OCI-LY1 (cell line): ENCODE results near the gene HDAC9.

Source experiments
- H2AFZ ChIP-seq: fragments of 200-600 bp; sonication (generic), shearing (Covaris generic); 2 replicates; pipeline ENCODE4 v1.6.0; 2014; ENCODE audit warnings: antibody characterized with exemption, mild to moderate bottlenecking, low read length
- H3F3A ChIP-seq: fragments of 200-600 bp; sonication (generic), shearing (Covaris generic); 2 replicates; pipeline ENCODE4 v1.6.0; 2014; ENCODE audit warnings: mild to moderate bottlenecking, antibody characterized with exemption, low read length, moderate library complexity; ENCODE audit not compliant: insufficient read depth
- H3K27ac ChIP-seq: fragments of 200-600 bp; sonication (generic); 2 replicates; pipeline ENCODE4 v1.5.1; 2014; ENCODE audit warnings: low read length, mixed run types, mild to moderate bottlenecking, low read depth; ENCODE audit not compliant: poor library complexity, severe bottlenecking
- H3K27me3 ChIP-seq: fragments of 200-600 bp; sonication (generic); 2 replicates; pipeline ENCODE4 v1.6.0; 2014; ENCODE audit warnings: antibody characterized with exemption, mild to moderate bottlenecking, low read length, moderate library complexity; ENCODE audit not compliant: insufficient read depth
- H3K36me3 ChIP-seq: fragments of 200-600 bp; sonication (generic); 2 replicates; pipeline ENCODE4 v1.6.1; 2014; ENCODE audit warnings: mild to moderate bottlenecking, antibody characterized with exemption, low read length, moderate library complexity, mixed read lengths; ENCODE audit not compliant: insufficient read depth
- H3K4me1 ChIP-seq: fragments of 200-600 bp; sonication (generic); 2 replicates; pipeline ENCODE4 v1.5.1; 2014; ENCODE audit warnings: mild to moderate bottlenecking, low read length, moderate library complexity; ENCODE audit not compliant: insufficient read depth, severe bottlenecking
- H3K4me2 ChIP-seq: fragments of 200-600 bp; sonication (generic), shearing (Covaris generic); 2 replicates; pipeline ENCODE4 v1.6.1; 2014; ENCODE audit warnings: low read length
- H3K4me3 ChIP-seq: fragments of 200-600 bp; sonication (generic); 2 replicates; pipeline ENCODE4 v1.5.1; 2014; ENCODE audit warnings: low read length, low read depth, mild to moderate bottlenecking, mixed read lengths; ENCODE audit not compliant: poor library complexity, severe bottlenecking
- H3K79me2 ChIP-seq: fragments of 200-600 bp; shearing (Covaris generic); 2 replicates; pipeline ENCODE4 v1.6.1; 2016; ENCODE audit warnings: mixed run types, low read length, mixed read lengths; ENCODE audit not compliant: insufficient read depth
- H3K9ac ChIP-seq: fragments of 200-600 bp; sonication (generic), shearing (Covaris generic); 2 replicates; pipeline ENCODE4 v1.6.1; 2014; ENCODE audit warnings: mild to moderate bottlenecking, low read length, mixed read lengths
- H3K9me2 ChIP-seq: fragments of 200-600 bp; sonication (generic), shearing (Covaris generic); 2 replicates; pipeline ENCODE4 v1.6.1; 2014; ENCODE audit warnings: low read depth, mild to moderate bottlenecking, low read length, mixed read lengths
- H3K9me3 ChIP-seq: fragments of 200-600 bp; shearing (Covaris generic); 2 replicates; pipeline ENCODE4 v1.6.1; 2014; ENCODE audit warnings: low read length, mixed read lengths
- H4K20me1 ChIP-seq: fragments of 200-600 bp; sonication (generic), shearing (Covaris generic); 2 replicates; pipeline ENCODE4 v1.6.0; 2016; ENCODE audit warnings: mild to moderate bottlenecking, low read length; ENCODE audit not compliant: insufficient read depth
- EZH2 ChIP-seq: fragments of 200-600 bp; sonication (generic), shearing (Covaris generic); IDR thresholded peaks from 2 replicates; pipeline ENCODE4 v1.8.0; 2017; ENCODE audit warnings: borderline replicate concordance, mixed run types, mild to moderate bottlenecking, antibody characterized with exemption, low read length, moderate library complexity, mixed read lengths
- TF ChIP-seq, protein P1 (sequence below): fragments of 200-600 bp; sonication (generic), shearing (Covaris generic); IDR thresholded peaks from 2 replicates; pipeline ENCODE4 v1.5.1; 2017; ENCODE audit warnings: mild to moderate bottlenecking, antibody characterized with exemption, low read length, moderate library complexity, mixed read lengths

Gene HDAC9

DNA sequence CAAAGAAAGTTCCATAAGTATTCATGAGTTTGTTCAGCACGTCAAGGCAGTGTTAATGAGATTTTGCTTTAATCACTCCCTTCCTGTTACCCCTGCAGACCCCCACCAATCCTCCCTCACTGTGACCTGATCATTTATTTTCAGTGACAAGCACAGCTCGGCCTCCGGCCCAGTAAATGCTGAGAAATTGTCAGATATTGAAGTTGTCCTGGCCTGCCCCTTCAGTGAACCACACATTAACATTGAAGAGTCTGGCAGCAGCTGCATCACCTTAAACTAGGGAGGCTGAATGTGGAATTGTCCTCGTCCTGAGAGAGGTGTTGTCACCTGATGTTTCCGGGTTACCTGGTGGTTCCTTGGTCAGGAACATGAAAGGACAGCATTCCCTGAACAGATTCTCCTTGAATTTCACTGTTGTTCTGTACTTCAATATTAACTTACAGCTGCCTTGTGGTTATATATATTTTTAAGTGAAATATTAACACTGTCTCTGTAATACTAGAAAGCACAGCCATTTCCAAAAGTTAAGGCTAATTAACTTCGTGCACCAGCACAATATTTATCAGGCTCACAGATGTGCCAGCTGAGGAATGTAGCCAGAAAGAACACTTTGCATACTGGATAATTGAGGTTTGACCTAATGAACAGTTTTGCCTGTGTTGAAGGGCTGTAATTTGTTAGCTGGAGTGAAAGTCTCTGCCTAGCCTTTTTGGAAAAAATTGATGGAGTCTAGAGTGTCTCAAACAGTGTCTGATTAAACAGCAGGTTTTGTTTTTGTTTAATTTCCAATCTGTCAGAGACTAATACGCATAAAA is 265.3 kb downstream of the HDAC9 start:
- H3K4me1 ChIP-seq, result no peaks in the 10 kb centered on the region
- no peak overlapping the region for H3K4me3 ChIP-seq
- no peak overlapping the region for H3K9ac ChIP-seq
- H3K79me2 ChIP-seq, result no peaks in the 10 kb centered on the region
- no peaks in the 10 kb centered on the region for H3K36me3 ChIP-seq
- no peaks in the 10 kb centered on the region for H3F3A ChIP-seq
- TF ChIP-seq, protein P1, sequence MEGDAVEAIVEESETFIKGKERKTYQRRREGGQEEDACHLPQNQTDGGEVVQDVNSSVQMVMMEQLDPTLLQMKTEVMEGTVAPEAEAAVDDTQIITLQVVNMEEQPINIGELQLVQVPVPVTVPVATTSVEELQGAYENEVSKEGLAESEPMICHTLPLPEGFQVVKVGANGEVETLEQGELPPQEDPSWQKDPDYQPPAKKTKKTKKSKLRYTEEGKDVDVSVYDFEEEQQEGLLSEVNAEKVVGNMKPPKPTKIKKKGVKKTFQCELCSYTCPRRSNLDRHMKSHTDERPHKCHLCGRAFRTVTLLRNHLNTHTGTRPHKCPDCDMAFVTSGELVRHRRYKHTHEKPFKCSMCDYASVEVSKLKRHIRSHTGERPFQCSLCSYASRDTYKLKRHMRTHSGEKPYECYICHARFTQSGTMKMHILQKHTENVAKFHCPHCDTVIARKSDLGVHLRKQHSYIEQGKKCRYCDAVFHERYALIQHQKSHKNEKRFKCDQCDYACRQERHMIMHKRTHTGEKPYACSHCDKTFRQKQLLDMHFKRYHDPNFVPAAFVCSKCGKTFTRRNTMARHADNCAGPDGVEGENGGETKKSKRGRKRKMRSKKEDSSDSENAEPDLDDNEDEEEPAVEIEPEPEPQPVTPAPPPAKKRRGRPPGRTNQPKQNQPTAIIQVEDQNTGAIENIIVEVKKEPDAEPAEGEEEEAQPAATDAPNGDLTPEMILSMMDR, result no peak
- TF ChIP-seq EZH2, result no peak
- H3K9me3 ChIP-seq, result no peaks in the 10 kb centered on the region
- H3K27me3 ChIP-seq, result no peaks in the 10 kb centered on the region
- H2AFZ ChIP-seq, result no peak overlapping the region
- H3K4me2 ChIP-seq, result no peak overlapping the region
- no peaks in the 10 kb centered on the region for H3K9me2 ChIP-seq
- no peaks in the 10 kb centered on the region for H4K20me1 ChIP-seq
- no peak overlapping the region for H3K27ac ChIP-seq

DNA sequence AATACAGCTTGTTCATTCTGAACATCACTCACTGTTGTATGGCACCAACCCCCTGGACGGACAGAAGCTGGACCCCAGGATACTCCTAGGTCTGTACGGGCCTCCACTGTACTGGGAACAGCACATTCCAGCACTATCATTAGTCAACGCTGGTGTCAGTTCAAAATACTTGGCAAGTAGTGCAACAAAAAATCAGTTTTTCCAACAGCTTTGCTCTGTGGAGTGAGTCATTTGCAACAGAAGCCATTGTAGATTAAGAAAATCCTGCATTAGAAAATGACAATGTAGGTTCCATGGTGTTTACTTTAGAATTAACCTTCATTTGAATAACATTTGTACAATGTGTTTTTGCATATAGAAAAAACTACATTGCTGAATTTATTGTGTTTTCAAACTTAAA is 266.6 kb downstream of the HDAC9 start:
- no peaks in the 10 kb centered on the region for H3K9me3 ChIP-seq
- H3K4me3 ChIP-seq, result no peak overlapping the region
- no peaks in the 10 kb centered on the region for H4K20me1 ChIP-seq
- H3K27ac ChIP-seq, result no peak overlapping the region
- H3K9me2 ChIP-seq, result no peaks in the 10 kb centered on the region
- H2AFZ ChIP-seq, result no peak overlapping the region
- H3F3A ChIP-seq, result no peaks in the 10 kb centered on the region
- H3K4me2 ChIP-seq, result no peak overlapping the region
- H3K9ac ChIP-seq, result no peak overlapping the region
- no peak for TF ChIP-seq EZH2
- TF ChIP-seq, protein P1, result no peak
- H3K79me2 ChIP-seq, result no peaks in the 10 kb centered on the region
- no peaks in the 10 kb centered on the region for H3K36me3 ChIP-seq
- H3K27me3 ChIP-seq, result no peaks in the 10 kb centered on the region
- H3K4me1 ChIP-seq, result no peaks in the 10 kb centered on the region

DNA sequence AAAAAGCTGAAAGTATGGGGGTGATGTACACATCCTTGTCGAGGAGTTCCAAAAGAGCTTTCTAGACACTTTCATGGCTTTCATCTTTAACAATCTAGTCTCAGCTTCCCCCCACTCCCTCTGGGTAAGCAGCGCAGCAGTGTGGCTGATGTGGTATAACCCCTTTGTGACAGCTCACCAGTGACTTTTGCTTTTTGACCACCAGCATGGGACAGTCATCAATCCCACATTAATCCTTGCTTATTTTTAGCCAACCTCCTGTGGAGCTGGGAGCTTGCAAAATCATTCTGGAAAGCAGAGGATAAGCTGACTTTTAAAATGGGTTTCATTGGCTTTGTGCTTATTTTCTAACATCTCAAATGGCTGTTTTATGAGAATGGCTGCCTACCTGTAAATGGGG is 272.7 kb downstream of the HDAC9 start:
- Histone ChIP-seq H3K9ac (no peak overlapping the region), H3K27me3 (no peaks in the 10 kb centered on the region), H3K9me2 (no peaks in the 10 kb centered on the region), H3K4me1 (no peaks in the 10 kb centered on the region), H3F3A (no peaks in the 10 kb centered on the region), H3K4me3 (no peak overlapping the region), H3K79me2 (no peaks in the 10 kb centered on the region), H3K9me3 (no peaks in the 10 kb centered on the region), H2AFZ (no peak overlapping the region), H3K27ac (no peak overlapping the region), H3K4me2 (no peak overlapping the region), H3K36me3 (no peaks in the 10 kb centered on the region), H4K20me1 (no peaks in the 10 kb centered on the region)
- TF ChIP-seq, protein P1, result no peak
- no peak for TF ChIP-seq EZH2
